HFFc6 (cell line): ENCODE data around the gene FMN1. TPM values are rescaled to one million over a fixed set of nuclear protein-coding genes. Genes with fewer than 3 reads are reported as not detected.

Experiments used
- DNase-seq: peaks from one replicate; pipeline ENCODE4 v3.0.0-alpha.2; 2018
- H3K27ac Mint-ChIP-seq: 2 replicates; pipeline ENCODE4 v1.8.0; 2020; ENCODE audit warnings: mild to moderate bottlenecking, mixed read lengths
- H3K27me3 Mint-ChIP-seq: 2 replicates; pipeline ENCODE4 v1.8.0; 2021; ENCODE audit warnings: mild to moderate bottlenecking, moderate library complexity, mixed read lengths; ENCODE audit not compliant: insufficient read depth
- H3K36me3 Mint-ChIP-seq: 2 replicates; pipeline ENCODE4 v1.8.0; 2021; ENCODE audit warnings: low read depth, mixed read lengths
- H3K4me1 Mint-ChIP-seq: 2 replicates; pipeline ENCODE4 v1.8.0; 2020; ENCODE audit warnings: low read depth, mixed read lengths
- H3K4me3 Mint-ChIP-seq: 2 replicates; pipeline ENCODE4 v1.8.0; 2020; ENCODE audit warnings: mild to moderate bottlenecking, moderate library complexity, mixed read lengths
- H3K9me3 Mint-ChIP-seq: 2 replicates; pipeline ENCODE4 v1.8.0; 2020; ENCODE audit warnings: mild to moderate bottlenecking, mixed read lengths
- total RNA-seq, 6 experiments: library from RNA; stranded (reverse); fragmentation: NEBNext Ultra II Directional; extraction: Animal tissue kit (Norgen Biotek cat#: 25700); gene quantifications; 2 replicates in 1 of 6; 3 replicates in 5 of 6; pipeline ENCODE4 v1.2.3, GENCODE V29; 2021
- TF ChIP-seq, protein P1 (sequence below): fragments of 200-600 bp; sonication (generic); IDR thresholded peaks from 2 replicates; pipeline ENCODE4 v1.5.0; 2021; ENCODE audit warnings: antibody characterized with exemption, mild to moderate bottlenecking

Gene FMN1
- total RNA-seq, 6 experiments from 2014 or later: 8.3 to 14.0 (median 12.6) TPM

DNA sequence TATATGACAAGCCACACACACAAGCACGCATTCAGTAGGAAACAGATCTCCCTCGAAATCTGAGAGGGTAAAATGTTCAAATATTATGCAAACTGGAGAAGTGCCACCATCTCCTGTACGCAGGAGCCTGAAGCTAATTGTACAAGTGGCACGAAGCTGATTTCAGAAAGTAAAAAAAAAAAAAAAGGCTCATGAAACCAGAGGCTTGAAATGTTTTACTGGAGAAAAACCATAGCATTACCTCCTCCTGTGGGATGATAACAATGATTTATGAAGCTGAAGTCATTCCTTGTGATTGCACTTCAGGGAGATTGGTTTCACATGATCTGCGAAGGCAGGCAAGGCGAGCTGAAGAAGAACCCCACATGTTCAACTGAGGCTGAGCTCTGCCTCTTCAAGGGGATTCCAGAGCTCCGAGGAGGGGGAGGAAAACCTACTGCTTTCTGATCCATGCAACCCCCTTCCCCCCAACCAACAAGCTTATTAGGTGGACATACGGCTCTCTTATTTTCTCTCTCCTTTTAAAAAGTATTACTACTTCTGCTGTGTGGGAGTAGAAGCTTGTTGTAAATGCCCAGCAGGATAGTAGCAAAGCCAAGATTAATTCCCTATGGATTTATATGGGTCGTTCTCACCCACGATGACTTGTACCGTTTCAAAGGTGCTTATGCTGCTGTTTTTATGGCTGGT is 375.6 kb downstream of the FMN1 start:
- Mint-ChIP-seq H3K9me3 (no peaks in the 10 kb centered on the region), H3K27me3 (no peaks in the 10 kb centered on the region), H3K4me3 (peak overlapping the region; percentile 76), H3K27ac (peak overlapping the region; percentile 94), H3K36me3 (peaks cover 19% of the 10 kb centered on the region), H3K4me1 (peaks cover 61% of the 10 kb centered on the region)
- peak; percentile 25 for DNase-seq
- TF ChIP-seq, protein P1, sequence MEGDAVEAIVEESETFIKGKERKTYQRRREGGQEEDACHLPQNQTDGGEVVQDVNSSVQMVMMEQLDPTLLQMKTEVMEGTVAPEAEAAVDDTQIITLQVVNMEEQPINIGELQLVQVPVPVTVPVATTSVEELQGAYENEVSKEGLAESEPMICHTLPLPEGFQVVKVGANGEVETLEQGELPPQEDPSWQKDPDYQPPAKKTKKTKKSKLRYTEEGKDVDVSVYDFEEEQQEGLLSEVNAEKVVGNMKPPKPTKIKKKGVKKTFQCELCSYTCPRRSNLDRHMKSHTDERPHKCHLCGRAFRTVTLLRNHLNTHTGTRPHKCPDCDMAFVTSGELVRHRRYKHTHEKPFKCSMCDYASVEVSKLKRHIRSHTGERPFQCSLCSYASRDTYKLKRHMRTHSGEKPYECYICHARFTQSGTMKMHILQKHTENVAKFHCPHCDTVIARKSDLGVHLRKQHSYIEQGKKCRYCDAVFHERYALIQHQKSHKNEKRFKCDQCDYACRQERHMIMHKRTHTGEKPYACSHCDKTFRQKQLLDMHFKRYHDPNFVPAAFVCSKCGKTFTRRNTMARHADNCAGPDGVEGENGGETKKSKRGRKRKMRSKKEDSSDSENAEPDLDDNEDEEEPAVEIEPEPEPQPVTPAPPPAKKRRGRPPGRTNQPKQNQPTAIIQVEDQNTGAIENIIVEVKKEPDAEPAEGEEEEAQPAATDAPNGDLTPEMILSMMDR: no peak

DNA sequence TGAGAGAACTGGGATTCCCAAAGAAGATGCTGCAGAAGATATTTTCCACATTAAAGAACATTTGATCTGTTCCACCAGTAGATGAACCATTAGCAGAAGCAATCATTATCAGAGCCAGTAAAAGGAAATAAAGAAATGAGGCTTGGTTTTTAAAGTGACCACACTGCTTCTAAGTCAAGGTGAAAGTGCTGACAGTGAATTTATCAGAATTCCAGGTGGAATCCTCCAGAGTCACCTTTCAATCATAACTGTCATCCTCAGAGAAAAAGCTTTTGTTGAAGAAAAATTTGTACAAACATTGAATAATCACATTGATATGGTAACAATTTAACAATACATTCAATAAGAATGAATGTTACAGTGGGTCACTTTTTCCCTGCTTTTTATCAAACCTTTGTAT is 376.9 kb downstream of the FMN1 start:
- H3K4me3 Mint-ChIP-seq: no peak overlapping the region
- TF ChIP-seq, protein P1: no peak
- H3K36me3 Mint-ChIP-seq: peaks cover 22% of the 10 kb centered on the region
- no peaks in the 10 kb centered on the region for H3K27me3 Mint-ChIP-seq
- peaks cover 54% of the 10 kb centered on the region for H3K4me1 Mint-ChIP-seq
- H3K9me3 Mint-ChIP-seq: no peaks in the 10 kb centered on the region
- H3K27ac Mint-ChIP-seq: 0 out of 2 replicates have a peak overlapping the region, but pooled peaks have one; percentile 13
- DNase-seq: no peak

GRCh38 chr15:32807331-32807730 is 387.2 kb downstream of the FMN1 start:
- Mint-ChIP-seq H3K27me3 (peaks cover 2% of the 10 kb centered on the region), H3K27ac (no peak overlapping the region), H3K36me3 (peaks cover 44% of the 10 kb centered on the region), H3K4me3 (no peak overlapping the region), H3K4me1 (peaks cover 22% of the 10 kb centered on the region), H3K9me3 (peaks cover 30% of the 10 kb centered on the region)
- no peak for DNase-seq
- TF ChIP-seq, protein P1: no peak

DNA sequence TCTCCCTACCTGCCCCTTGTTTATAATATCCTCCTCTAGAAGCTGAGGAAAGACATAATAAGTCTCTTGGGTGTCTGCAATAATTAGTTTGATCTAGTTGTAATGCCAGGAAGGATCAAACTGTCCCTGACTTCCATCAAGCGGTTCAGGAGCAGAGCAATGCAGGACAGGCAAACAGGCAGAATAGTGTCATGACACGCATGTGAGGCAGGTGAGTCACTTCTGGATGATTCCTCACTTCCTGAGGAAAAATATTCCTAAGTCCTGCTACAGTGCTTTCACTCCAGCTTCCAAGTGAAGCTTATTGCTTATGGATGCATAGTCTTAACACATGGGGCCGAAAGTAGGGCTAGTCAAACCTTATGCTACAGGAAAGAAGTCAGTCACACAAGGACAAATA is 390.9 kb downstream of the FMN1 start:
- H3K27ac Mint-ChIP-seq: no peak overlapping the region
- no peak overlapping the region; the same call in 1 of the 2 replicates for H3K4me3 Mint-ChIP-seq
- H3K9me3 Mint-ChIP-seq: peaks cover 30% of the 10 kb centered on the region
- H3K36me3 Mint-ChIP-seq: peaks cover 50% of the 10 kb centered on the region
- no peak for DNase-seq
- peaks cover 2% of the 10 kb centered on the region for H3K27me3 Mint-ChIP-seq
- TF ChIP-seq, protein P1: no peak
- H3K4me1 Mint-ChIP-seq: peaks cover 39% of the 10 kb centered on the region

DNA sequence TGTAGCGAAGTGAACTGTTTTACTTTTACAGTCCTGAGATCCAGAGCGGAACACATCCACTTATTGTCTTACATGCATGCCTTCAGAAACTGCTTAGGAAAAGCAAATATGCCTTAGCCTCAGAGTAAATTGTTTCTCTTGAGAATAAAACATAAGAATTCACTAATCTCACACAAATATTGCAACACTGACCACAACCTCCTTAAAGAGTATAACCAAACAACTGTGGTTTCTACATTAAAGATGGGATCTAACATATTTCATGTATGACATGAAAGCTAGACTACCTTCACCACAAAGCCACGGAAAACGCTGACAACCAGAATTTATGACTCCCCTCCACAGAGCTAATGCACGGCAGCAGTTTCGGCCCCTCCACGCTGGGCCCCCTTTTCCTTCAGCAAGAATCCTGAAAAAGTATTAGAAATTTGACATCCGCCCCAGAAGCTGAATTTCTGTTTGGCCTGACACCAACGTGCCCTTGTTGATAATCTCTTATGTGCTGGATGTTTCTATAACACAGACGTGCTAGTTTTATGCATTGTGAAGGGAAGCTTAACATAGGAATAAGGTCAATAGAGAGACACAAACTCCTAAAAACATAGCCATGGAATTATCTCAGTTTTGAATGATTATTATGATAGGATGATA is 392.1 kb downstream of the FMN1 start:
- H3K4me1 Mint-ChIP-seq: peaks cover 39% of the 10 kb centered on the region

More for the DNA sequence above, 392.1 kb downstream of the FMN1 start:
- peak overlapping the region; percentile 71 for H3K27ac Mint-ChIP-seq
- H3K4me3 Mint-ChIP-seq: peak overlapping the region; percentile 42
- TF ChIP-seq, protein P1: no peak
- peaks cover 30% of the 10 kb centered on the region for H3K9me3 Mint-ChIP-seq
- peak; percentile 86 for DNase-seq
- H3K36me3 Mint-ChIP-seq: peaks cover 52% of the 10 kb centered on the region
- peaks cover 2% of the 10 kb centered on the region for H3K27me3 Mint-ChIP-seq
